DMS 273 treated with DMSO at 0.1 percent for 48 hours (cell line): ENCODE results near the gene GPS1.

Experiments
- DNase-seq: peaks from one replicate; lab custom pipeline; 2025; lab: John Stamatoyannopoulos, UW

The GPS1 gene

GRCh38 chr17:82045936-82046484 is 5.7 kb upstream of the GPS1 start:
- DNase-seq, result no peak

- no peak for DNase-seq
Measured at GRCh38 chr17:82046903-82047302, 4.8 kb upstream of the GPS1 start.

GRCh38 chr17:82047379-82047778 is 4.3 kb upstream of the GPS1 start:
- DNase-seq, result no peak

- no peak for DNase-seq
Measured at GRCh38 chr17:82047914-82048570, 3.7 kb upstream of the GPS1 start.

- no peak for DNase-seq
Measured at GRCh38 chr17:82048571-82048971, 3.1 kb upstream of the GPS1 start.

GRCh38 chr17:82049106-82049505 is 2.6 kb upstream of the GPS1 start:
- no peak for DNase-seq

GRCh38 chr17:82049521-82049971 is 2.2 kb upstream of the GPS1 start:
- DNase-seq, result no peak

GRCh38 chr17:82050152-82050760 is 1.4 kb upstream of the GPS1 start:
- DNase-seq, result no peak

GRCh38 chr17:82050761-82051641 is 697 bp upstream of the GPS1 start:
- no peak for DNase-seq

GRCh38 chr17:82052638-82053059 is 951 bp downstream of the GPS1 start:
- no peak for DNase-seq

- no peak for DNase-seq
Measured at GRCh38 chr17:82053130-82053529, 1.4 kb downstream of the GPS1 start.

- DNase-seq, result no peak
Measured at GRCh38 chr17:82053556-82054263, 2.0 kb downstream of the GPS1 start.

GRCh38 chr17:82054351-82055022 is 2.8 kb downstream of the GPS1 start:
- DNase-seq, result no peak

GRCh38 chr17:82055023-82055964 is 3.6 kb downstream of the GPS1 start:
- no peak for DNase-seq

- DNase-seq, result no peak
Measured at GRCh38 chr17:82055965-82056728, 4.4 kb downstream of the GPS1 start.

GRCh38 chr17:82056729-82057621 is 5.3 kb downstream of the GPS1 start:
- DNase-seq, result no peak

GRCh38 chr17:82058230-82058854 is 6.6 kb downstream of the GPS1 start:
- no peak for DNase-seq

GRCh38 chr17:82058855-82059249 is 7.2 kb downstream of the GPS1 start:
- no peak for DNase-seq
